ENCODE measurements around the gene LYPD6.
A peak's percentile ranks its signal among the peaks of the same experiment; 100 is the strongest.
"Not testable (repeated sequence)": the region's sequence is repeated elsewhere in the genome, so short reads cannot be mapped to it uniquely, and the experiment has no call there.

The LYPD6 gene

DNA sequence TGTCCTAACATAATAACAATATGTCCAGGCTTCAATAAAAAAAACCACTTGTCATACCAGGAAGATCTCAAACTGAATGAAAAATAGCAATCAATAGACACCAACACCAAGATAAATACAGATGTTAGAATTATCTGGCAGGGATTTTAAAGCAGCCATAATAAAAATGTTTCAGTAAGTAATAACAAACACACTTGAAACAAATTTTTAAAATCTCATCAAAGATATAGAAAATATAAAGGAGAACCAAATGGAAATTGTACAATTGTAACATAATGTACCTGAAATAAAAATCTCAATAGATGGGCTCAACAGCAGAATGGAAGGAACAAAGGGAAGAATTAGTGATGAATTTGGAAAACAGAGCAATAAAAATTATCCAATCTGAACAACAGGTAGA, 128.1 kb downstream of the LYPD6 start:
- DNase-seq = no peak

DNA sequence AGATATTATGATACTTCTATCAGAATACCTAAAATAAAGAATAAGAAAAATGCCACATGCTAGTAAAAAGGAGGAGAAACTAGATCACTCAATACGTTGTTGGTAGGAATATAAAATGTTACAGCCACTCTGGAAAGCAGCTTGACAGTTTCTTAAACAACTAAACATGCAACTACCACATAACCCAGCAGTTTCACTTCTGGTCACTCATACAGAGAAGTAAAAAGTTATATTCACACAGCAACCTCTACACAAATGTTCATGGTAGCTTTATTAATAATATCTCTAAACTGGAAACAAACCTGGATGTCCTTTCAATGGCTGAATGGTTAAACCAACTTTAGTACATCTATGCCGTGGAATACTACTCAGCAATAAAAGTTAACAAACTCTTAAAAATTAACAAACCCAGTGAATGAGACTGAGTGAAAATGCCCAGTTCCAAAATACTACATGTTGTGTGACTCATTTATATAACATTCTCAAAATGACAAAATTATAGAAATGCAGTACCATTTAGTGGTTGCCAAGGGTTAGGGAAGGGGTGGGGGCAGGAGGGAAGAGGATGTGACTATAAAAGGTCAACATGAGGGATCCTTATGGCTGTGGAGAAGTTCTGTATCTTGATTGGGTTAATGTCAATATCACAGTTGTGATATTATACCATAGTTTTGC, 133.1 kb downstream of the LYPD6 start:
- DNase-seq = peak in 1 of 5 donors; percentile 30

DNA sequence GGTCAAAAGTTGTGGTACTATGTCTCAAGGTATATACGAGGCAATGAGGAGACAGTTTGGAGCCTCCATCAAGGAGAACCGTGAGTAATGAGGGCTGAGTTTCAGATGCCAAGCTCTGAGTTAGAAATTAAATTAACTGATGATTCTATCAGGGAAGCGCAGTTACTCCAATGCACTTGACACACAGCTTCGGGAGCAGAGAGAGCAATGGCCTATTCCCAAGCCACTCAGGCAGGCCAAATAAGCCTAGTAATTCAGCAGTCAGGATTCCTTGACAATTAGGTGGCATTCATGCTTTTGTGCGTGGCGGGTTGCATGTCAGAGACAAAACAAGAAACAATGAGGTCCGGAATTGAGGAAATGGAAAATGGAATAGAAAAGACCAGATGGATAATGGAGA, 134.0 kb downstream of the LYPD6 start:
- DNase-seq = no peak

DNA sequence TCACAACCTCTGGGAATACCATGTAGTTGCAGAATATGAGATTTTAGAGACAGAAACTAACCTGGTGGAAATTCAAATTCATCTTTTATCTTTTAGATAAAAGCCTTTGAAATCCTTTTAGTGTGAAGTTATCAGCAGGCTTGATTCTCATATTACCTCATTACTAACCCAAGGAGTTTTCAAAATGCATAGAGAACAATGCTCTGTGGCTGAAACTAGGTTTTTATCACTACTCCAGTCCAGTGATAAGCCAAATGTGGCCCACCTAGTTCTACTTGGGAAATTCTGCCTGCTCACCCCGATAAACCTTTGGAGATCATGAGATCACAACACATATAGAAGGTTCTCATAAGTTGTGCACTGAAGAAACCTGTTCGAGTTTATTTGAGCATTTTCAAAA, 135.5 kb downstream of the LYPD6 start:
- DNase-seq = no peak

DNA sequence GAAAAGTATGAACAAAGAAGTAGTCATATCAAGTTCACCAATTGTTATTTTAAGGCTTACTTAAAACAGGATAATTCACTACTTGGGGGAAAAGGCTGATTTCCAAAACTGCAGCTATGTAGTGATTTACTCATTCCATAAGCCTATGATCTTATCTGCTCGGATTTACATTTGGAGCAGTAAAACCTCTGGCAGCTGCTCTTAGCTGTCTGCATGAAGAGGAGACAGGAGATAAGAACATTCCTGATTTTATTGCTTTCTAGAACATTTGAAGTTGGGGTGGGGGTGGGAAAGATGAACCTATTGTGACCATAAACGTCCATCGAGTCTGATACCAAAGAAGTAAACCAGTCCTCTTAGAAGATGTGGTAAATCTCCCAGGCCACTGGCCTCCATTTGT, 136.2 kb downstream of the LYPD6 start:
- DNase-seq = no peak

DNA sequence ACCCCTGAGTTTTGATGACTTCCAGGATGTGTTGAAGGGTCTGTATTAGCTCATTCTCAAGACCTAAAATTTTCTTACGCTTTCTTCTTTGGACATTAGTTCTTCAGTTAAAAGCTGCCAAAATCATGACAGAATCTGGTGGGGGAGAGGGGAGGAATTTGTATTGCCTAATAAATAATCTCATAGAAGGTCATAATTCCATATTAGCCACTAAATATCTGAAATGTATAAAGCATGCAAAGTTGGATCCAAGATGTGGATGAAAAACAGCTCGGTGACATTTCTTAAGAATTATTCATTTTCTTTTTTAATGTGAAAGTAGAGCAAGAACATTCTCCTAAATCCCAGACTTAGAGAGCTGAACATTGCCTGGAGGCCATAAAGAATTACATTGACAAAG, 137.0 kb downstream of the LYPD6 start:
- no peak for DNase-seq

DNA sequence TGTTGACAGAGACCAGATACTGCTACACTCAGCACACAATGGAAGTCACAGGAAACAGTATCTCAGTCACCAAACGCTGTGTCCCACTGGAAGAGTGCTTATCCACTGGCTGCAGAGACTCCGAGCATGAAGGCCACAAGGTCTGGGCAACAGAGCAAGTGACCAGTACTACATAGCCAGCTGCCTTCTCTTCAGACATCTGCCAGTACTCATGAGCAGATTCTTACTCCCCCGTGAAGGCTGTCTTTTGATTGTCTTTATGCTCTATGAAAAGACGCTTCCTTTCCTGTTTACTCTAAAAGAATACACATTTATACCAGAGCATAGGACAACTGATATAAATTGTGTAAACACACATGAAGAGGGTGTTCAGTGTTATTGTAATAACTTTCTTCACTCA, 138.2 kb downstream of the LYPD6 start:
- no peak for DNase-seq

DNA sequence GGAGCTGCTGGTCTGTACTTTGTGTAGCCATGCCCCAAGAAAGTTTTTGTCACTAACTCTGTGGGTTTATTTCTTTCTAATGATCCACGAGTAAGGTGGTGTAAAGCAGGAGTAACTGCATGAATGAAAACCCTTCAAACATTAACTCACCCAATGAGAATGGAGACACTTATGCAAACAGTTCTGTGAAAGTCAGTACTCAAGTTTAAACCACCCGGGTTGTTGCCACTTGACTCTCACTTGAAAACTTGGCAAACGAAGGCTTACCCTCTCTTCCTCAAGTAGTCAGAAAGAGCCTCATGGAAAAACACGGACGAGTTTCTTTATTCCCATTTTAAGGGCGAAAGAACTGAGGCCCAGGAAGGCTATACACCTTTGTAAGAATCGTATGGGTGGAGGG, 139.7 kb downstream of the LYPD6 start:
- DNase-seq = no peak

DNA sequence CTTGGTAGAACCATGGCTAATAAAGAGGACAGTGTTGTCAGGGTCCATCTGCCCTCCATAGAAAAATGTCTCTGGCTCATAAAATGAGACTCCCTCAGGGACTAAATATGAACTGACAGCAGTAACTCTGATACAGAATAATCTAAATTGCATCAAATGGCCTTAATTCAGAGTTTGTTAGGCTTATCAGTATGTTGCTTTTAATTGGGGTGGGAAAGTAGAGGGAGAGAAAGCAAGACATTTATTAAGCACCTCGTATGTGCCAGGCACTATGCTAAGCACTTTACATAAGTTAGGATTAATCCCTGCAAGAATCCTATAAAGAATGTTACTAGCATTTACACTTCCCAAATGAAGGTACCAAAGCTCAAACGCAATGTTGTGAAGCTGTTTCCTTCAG, 142.0 kb downstream of the LYPD6 start:
- no peak for DNase-seq

DNA sequence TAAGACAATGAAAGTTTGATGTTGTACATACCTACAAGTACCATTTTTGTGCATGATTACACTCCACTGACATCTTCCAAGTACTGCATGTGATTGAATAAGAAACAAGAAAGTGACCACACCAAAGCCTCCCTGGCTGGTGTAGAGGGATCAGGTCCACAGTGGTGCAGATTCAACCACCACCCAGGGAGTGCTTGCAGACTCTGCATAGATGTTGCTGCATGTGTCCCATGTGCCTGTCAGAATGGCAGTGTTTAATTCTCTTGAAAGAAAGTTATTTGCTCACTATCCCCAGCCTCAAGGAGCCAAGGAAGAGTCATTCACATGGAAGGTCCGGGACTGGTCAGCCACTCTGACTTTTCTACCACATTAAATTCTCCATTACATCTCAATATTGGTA, 142.7 kb downstream of the LYPD6 start:
- no peak for DNase-seq

DNA sequence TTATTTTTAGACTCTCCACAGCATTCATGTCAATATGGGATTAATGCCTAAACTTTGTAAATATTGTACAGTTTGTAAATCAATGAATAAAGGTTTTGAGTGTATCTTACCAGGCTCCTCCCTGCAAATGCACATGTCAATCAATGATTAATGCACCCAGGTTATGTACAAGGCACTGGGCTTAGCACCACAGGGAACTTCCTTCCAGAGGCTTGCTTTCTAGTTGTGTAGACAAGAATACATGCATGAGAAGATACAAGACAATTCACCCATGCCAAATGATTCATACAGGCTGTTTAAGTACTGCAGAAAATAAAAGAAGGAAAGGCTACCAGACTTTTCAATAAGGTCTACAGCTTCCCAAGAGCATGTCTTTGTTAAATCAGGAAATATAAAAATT, 143.1 kb downstream of the LYPD6 start:
- DNase-seq = no peak

DNA sequence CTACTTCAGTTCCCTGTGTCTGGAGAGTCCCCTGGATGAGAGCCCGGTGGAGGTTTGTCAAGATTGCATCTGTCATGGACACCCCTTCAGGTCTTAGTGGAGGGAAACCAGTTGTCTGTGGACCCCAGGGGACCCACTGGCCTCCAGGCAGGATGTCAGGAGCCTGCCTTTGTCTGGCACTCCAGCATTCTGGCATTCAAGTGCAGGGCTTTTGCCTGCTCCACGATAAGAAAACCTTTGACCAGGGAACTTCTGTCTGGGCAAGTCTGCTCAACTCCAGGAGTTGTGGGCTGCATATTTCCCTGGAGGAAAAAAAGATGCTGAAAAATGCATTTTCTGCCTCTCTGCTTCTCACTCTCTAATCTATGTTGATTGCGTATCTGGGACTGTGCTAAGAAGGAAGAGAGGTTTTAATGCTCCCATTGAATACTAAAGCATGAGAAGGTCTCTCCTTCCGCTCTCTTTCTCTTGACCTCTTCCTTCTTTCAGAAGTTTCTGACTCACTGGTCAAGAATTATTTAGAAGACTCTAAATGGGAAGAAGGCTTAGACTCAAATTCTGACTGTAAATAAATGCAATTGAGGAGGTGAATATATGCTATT, 152.7 kb downstream of the LYPD6 start:
- no peak for DNase-seq

DNA sequence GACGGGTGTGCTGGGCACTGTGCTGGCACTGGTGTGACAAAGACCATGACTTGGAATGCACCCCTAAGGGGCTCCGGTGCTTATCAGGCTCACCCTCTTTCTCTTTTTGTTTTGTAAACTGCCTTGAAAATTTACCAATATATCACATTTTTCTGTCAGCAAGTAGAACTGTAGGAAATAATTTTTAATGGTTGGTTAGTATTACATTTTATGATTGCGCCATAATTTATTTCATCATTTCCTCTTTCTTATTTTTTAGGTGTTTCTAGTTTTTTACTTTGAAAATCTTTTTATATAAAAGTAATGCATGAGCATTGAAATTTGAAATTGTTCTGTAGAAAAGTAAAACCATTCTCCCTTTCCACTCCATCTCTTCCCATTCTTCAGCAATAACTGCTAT, 156.3 kb downstream of the LYPD6 start:
- DNase-seq = no peak

DNA sequence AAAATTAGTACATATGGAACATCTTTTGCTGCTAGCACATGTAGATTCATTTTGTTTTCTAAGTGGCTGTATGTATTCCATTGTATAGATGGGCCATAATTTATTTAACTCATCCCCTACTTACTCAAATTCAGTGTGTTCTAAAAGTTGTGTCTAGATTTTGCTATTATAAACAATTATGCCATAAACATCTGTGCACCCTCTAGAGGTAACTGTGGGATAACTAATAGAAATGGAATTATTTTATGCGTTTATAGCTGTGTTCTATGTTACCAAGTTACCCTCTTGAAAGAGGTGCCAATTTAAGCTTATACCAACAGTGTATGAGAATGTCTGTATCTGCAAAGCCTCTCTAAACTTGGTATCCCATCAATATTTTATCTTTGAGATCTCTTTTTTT, 156.8 kb downstream of the LYPD6 start:
- DNase-seq = no peak

DNA sequence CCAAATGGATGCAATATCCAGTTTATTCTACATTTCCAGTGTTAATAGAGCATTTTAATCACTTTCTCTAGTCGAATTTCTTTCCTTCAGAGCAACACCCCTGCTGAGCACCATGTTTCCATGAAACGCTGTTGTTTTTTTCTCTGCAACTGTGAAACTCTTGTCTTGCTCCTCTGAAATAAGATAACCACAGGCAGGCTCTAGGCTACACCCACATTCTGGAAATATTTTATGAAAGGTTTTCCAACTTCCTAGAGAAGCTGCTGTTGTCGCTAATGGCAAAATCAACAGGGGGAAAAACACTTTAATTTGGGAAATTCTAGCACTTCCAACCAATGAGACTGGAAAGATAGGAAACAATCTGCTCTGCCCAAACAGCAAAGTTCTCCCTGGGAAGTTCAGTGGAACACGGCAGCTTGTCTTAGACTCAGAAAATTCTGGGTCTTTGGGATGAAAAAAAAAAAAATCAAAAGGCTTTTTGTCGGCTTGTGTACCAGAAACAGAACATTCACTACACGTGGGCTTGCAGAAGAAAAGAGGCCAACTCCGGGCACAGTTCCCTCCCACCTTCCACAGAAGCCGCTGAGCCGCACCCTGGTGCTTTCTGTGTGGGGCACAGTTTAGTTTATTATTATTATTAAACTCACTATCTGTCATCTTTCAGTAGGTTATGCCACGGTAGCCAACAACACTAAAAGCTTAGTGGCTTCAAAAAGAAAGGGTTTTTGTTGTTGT, 158.5 kb downstream of the LYPD6 start:
- DNase-seq = no peak

DNA sequence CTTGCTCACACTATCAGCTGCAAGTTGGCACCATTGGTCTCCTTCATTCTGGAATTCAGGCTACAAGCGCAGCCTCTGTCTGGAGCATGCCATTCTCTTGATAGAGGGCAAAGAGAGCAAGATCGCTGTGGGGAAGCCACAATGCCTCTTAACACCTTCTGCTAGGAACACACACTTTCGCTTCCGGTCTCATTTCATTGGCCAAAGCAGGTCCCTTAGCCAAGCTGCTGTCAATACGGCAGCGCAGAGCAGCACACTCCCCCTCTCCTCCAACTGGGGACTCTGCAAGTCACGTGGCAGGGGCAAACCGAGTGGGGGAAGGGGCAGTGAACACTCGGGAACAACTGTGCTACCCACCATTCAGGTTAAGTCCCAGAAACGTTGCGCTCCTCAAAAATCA, 159.1 kb downstream of the LYPD6 start:
- DNase-seq = no peak

DNA sequence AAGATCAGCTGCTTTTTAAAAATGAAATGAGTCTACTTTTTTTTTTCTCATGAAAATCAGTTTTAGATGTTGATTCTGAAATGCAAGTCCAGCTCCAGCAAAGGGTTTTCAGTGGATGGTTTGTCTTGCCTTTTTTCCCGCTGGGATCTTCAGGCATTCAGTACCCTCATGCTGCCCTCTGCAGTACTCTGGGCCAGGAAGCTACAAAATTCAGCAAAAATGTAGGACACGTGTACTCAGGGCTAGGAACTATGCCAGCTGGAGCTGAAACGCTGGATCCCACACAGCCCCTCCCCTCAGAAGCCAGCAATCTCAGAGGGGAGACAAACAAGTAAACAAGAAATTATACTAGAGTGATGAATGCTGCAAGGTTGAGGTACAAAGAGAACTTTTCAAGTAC, 159.9 kb downstream of the LYPD6 start:
- no peak for DNase-seq

DNA sequence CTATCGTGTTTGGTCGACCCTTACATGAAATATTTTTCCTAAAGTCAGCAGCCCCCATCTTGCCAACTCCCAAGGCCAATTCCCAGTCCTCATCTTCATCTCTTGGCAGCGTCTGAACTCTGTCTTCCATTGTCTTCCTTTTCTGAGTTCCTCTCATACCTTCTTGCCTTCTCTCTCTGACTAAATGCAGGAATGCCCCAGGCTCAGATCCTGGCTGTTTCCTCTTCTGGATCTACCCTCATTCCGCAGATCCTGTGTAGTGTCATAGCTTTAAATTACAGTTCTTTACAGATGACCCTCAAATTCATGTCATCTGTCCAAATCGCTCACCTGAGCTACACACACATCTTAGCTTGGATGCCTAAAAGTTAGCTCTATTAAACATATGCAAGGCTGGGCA, 162.5 kb downstream of the LYPD6 start:
- no peak for DNase-seq

DNA sequence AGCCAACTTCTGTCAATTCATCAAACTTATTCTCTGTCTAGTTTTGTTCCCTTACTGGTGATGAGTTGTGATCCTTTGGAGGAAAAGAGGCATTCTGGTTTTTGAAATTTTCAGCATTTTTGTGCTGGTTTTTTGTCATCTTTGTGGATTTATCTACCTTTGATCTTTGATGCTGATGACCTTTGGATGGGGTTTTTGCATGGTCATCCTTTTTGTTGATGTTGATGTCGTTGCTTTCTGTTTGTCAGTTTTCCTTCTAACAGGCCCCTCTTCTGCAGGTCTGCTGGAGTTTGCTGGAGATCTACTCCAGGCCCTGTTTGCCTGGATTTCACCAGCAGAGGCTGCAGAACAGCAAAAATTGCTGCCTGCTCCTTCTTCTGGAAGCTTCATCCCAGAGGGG, 168.8 kb downstream of the LYPD6 start:
- DNase-seq = not testable (repeated sequence)

DNA sequence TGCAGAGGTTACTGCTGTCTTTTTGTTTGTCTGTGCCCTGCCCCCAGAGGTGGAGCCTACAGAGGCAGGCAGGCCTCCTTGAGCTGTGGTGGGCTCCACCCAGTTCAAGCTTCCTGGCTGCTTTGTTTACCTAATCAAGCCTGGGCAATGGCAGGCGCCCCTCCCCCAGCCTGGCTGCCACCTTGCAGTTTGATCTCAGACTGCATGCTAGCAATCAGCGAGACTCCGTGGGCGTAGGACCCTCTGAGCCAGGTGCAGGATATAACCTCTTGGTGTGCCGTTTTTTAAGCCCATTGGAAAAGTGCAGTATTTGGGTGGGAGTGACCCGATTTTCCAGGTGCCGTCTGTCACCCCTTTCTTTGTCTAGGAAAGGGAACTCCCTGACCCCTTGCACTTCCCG, 176.4 kb downstream of the LYPD6 start:
- DNase-seq = not testable (repeated sequence)

DNA sequence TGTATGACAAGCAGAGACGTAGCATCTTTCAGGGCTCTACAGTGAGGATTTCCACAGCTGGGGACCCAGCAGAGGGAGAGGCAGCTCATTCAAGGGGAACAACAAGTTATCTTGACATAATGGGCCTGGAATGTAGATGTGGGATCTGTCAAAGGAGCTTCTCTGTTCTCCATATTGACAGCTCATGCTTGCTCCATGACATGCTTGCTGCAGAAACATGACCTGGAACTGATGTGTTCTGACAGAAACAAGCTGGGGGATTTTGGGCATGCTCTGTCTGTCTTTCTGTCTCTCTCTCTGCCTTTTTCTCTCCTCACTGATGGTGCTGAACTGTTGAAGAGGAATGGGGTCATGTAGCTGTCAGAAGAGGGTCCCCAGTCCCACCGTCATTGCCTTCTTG, 177.6 kb downstream of the LYPD6 start:
- DNase-seq = no peak

DNA sequence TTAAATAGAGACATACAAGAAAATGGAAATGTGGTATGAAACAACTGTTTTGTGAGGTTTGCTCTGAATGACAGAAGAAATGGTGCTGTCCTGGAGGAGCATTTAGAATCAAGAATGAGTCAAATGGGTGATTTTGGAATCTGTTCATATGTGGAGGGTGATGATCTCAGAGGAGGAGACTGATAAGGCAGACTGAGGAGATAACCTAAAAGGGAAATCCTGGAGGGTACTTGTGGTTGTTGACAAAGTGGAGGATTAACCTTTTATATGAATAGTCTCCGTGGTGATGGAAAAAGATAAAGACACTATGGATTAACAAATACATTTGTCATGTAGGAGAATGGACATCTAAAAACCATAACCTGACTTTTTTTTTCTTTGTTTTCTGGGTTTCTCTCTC, 183.1 kb downstream of the LYPD6 start:
- DNase-seq = no peak
